ENCODE measurements around the gene MLX. TPM values are rescaled to one million over a fixed set of nuclear protein-coding genes. Genes with fewer than 3 reads are reported as not detected.

The MLX gene
- total and polyA plus RNA-seq, 2 donors (not counting 1 experiment from before 2014, with no cell fraction given): 36.2 to 49.3 TPM

DNA sequence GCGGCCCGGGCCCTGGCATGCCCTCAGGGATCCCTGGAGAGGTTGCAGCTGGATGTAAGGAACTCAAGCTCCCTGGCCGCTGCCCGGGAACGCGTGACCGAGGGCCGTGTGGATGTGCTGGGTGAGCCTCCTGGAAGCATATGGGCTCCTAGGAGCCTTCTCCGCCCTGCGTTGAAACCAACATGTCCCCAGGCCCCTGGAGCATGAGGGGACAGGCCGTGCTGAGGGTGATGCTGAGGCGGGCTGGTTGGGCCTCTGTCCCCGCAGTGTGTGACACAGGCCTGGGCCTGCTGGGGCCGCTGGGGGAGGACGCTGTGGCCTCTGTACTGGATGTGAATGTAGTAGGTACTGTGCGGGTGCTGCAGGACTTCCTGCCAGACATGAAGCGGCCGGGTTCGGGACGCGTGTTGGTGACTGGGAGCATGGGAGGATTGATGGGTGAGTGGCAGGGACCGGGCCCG, 19.9 kb upstream of the MLX start:
- TF ChIP-seq CTCF (conservative IDR thresholded peaks at IDR 0.05 in 1 of 2, IDR thresholded peaks at IDR 0.05 in 1 of 2; ENCODE audit: low read depth in 1 of 2, low read length in 2 of 2): no peak
- TF ChIP-seq EZH2 (IDR thresholded peaks at IDR 0.05; ENCODE audit: low read length, missing control alignments): no peak
- H3K36me3 ChIP-seq (ENCODE audit: control insufficient read depth, insufficient read depth, low read length): peaks cover 12% of the 10 kb centered on the region
- DNase-seq (ENCODE audit: low read depth in 2 of 2): no peak
- H3K4me2 ChIP-seq (ENCODE audit: extremely low read depth, insufficient read depth, low read length): no peak overlapping the region
- no peak overlapping the region for H3K9ac ChIP-seq (ENCODE audit: insufficient read depth, low read length)
- H3K27ac ChIP-seq (ENCODE audit: insufficient read depth, low read length): no peak overlapping the region
- no peak overlapping the region for H2AFZ ChIP-seq (ENCODE audit: low read length)
- H4K20me1 ChIP-seq (ENCODE audit: control insufficient read depth, extremely low read depth, insufficient read depth, low read length): no peaks in the 10 kb centered on the region
- H3K4me3 ChIP-seq (replicated peaks in 1 of 4; ENCODE audit: control extremely low read depth in 1 of 4, insufficient read depth in 1 of 4, low read depth in 3 of 4, low read length in 4 of 4): no peak overlapping the region
- H3K27me3 ChIP-seq (ENCODE audit: control insufficient read depth, insufficient read depth, low read length): no peaks in the 10 kb centered on the region
- H3K79me2 ChIP-seq (ENCODE audit: control insufficient read depth, insufficient read depth, low read length): no peaks in the 10 kb centered on the region
- no peaks in the 10 kb centered on the region for H3K4me1 ChIP-seq (ENCODE audit: control insufficient read depth, extremely low read depth, insufficient read depth, low read length)
- no peaks in the 10 kb centered on the region for H3K9me3 ChIP-seq (ENCODE audit: control insufficient read depth, insufficient read depth, low read depth, low read length)

DNA sequence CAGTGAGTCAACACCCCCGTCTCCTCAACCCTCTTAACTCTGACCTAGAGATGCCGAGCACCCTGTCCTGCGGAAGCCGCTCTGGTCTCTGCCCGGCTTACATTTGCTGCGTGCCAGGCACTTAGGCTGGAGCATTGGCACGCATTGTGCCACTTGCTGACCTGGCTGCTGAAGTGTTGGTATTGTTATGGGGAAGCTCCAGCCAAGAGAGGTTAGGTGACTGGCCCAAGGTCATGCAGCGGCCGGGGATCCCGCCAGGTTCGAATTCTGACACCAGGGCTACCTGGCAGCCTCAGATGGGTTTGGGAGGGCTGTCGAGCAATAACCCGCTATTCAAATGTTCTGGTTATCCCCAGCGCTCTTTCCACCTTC, 19.2 kb upstream of the MLX start:
- Histone ChIP-seq H3K27ac (ENCODE audit: insufficient read depth, low read length) (no peak overlapping the region), H3K36me3 (ENCODE audit: control insufficient read depth, insufficient read depth, low read length) (peaks cover 12% of the 10 kb centered on the region), H2AFZ (ENCODE audit: low read length) (no peak overlapping the region), H3K9ac (ENCODE audit: insufficient read depth, low read length) (no peak overlapping the region), H3K4me3 (replicated peaks in 1 of 4; ENCODE audit: control extremely low read depth in 1 of 4, insufficient read depth in 1 of 4, low read depth in 3 of 4, low read length in 4 of 4) (no peak overlapping the region), H3K9me3 (ENCODE audit: control insufficient read depth, insufficient read depth, low read depth, low read length) (no peaks in the 10 kb centered on the region), H3K4me1 (ENCODE audit: control insufficient read depth, extremely low read depth, insufficient read depth, low read length) (no peaks in the 10 kb centered on the region), H4K20me1 (ENCODE audit: control insufficient read depth, extremely low read depth, insufficient read depth, low read length) (no peaks in the 10 kb centered on the region), H3K79me2 (ENCODE audit: control insufficient read depth, insufficient read depth, low read length) (no peaks in the 10 kb centered on the region), H3K4me2 (ENCODE audit: extremely low read depth, insufficient read depth, low read length) (no peak overlapping the region), H3K27me3 (ENCODE audit: control insufficient read depth, insufficient read depth, low read length) (no peaks in the 10 kb centered on the region)
- DNase-seq (ENCODE audit: low read depth in 2 of 2): no peak
- TF ChIP-seq CTCF (conservative IDR thresholded peaks at IDR 0.05 in 1 of 2, IDR thresholded peaks at IDR 0.05 in 1 of 2; ENCODE audit: low read depth in 1 of 2, low read length in 2 of 2): no peak
- no peak for TF ChIP-seq EZH2 (IDR thresholded peaks at IDR 0.05; ENCODE audit: low read length, missing control alignments)

GRCh38 chr17:42548070-42548837, 18.6 kb upstream of the MLX start:
- Histone ChIP-seq H3K27me3 (ENCODE audit: control insufficient read depth, insufficient read depth, low read length) (no peaks in the 10 kb centered on the region), H3K9ac (ENCODE audit: insufficient read depth, low read length) (no peak overlapping the region), H3K4me3 (replicated peaks in 1 of 4; ENCODE audit: control extremely low read depth in 1 of 4, insufficient read depth in 1 of 4, low read depth in 3 of 4, low read length in 4 of 4) (no peak overlapping the region), H2AFZ (ENCODE audit: low read length) (no peak overlapping the region), H3K36me3 (ENCODE audit: control insufficient read depth, insufficient read depth, low read length) (peaks cover 11% of the 10 kb centered on the region), H4K20me1 (ENCODE audit: control insufficient read depth, extremely low read depth, insufficient read depth, low read length) (no peaks in the 10 kb centered on the region), H3K4me1 (ENCODE audit: control insufficient read depth, extremely low read depth, insufficient read depth, low read length) (no peaks in the 10 kb centered on the region), H3K79me2 (ENCODE audit: control insufficient read depth, insufficient read depth, low read length) (no peaks in the 10 kb centered on the region), H3K9me3 (ENCODE audit: control insufficient read depth, insufficient read depth, low read depth, low read length) (no peaks in the 10 kb centered on the region), H3K27ac (ENCODE audit: insufficient read depth, low read length) (no peak overlapping the region), H3K4me2 (ENCODE audit: extremely low read depth, insufficient read depth, low read length) (no peak overlapping the region)
- DNase-seq (ENCODE audit: low read depth in 2 of 2): peak in 1 of 2 donors; percentile 54
- TF ChIP-seq CTCF (conservative IDR thresholded peaks at IDR 0.05 in 1 of 2, IDR thresholded peaks at IDR 0.05 in 1 of 2; ENCODE audit: low read depth in 1 of 2, low read length in 2 of 2) (peak in 1 of 2 donors; percentile 16), EZH2 (IDR thresholded peaks at IDR 0.05; ENCODE audit: low read length, missing control alignments) (no peak)

Measured in fibroblast of lung (primary cell).